A549 (cell line): ENCODE results near the gene MOB2. TPM values are rescaled to one million over a fixed set of nuclear protein-coding genes. Genes with fewer than 3 reads are reported as not detected.

Experiments used
- ATAC-seq, 2 experiments: fragments of 200-7000 bp in 1 of 2; fragments of >200 bp in 1 of 2; cut with Nextera tagmentation in 1 of 2; cut with Tn5 transposase in 1 of 2; 3 replicates each; pipeline versions ENCODE4 v1.8.0 to v1.9.1; 2018 to 2020; ENCODE audit warnings: mild to moderate bottlenecking in 1 of 2, moderate library complexity in 1 of 2
- CTCF ChIA-PET: fragments of 300-600 bp; sonication (Branson Sonifier 250); formaldehyde crosslinking; extraction: SDS; loops from one replicate; lab custom pipeline; 2021; ENCODE audit warnings: antibody characterized with exemption, inconsistent platforms; lab: Yijun Ruan, JAX
- POLR2A ChIA-PET: fragments of 350-600 bp; formaldehyde crosslinking; extraction: SDS; loops from one replicate; lab custom pipeline; 2021; ENCODE audit warnings: antibody characterized with exemption, inconsistent platforms; lab: Yijun Ruan, JAX
- DNase-seq, 2 experiments: peaks; one replicate each; pipeline versions ENCODE4 v3.0.0 to v3.0.0-alpha.2; 2011 to 2016; ENCODE audit warnings: low read depth in 1 of 2, low spot score in 1 of 2
- FAIRE-seq: peaks from 2 replicates; lab custom pipeline; 2011; peaks lifted over from hg19 to GRCh38; lab: Jason Lieb, UNC
- H3K27ac ChIP-seq, 2 experiments: fragments of >200 bp; sonication (Bioruptor Twin); formaldehyde crosslinking; 3 replicates each; pipeline ENCODE4 v1.5.1; 2016 to 2017
- H3K4me1 ChIP-seq: fragments of >200 bp; sonication (Bioruptor Twin); formaldehyde crosslinking; 3 replicates; pipeline ENCODE4 v1.6.1; 2016
- H3K4me2 ChIP-seq: fragments of >200 bp; sonication (Bioruptor Twin); formaldehyde crosslinking; 3 replicates; pipeline ENCODE4 v1.6.1; 2016
- H3K4me3 ChIP-seq: fragments of >200 bp; sonication (Bioruptor Twin); formaldehyde crosslinking; 3 replicates; pipeline ENCODE4 v1.5.1; 2016
- H3K9me3 ChIP-seq: fragments of >200 bp; sonication (Bioruptor Twin); formaldehyde crosslinking; 3 replicates; pipeline ENCODE4 v1.6.1; 2016
- BHLHE40 ChIP-seq: IDR thresholded peaks from 2 replicates; pipeline ENCODE4 v1.6.1; 2012; ENCODE audit warnings: low read depth, low read length, inconsistent platforms
- CBX2 ChIP-seq: fragments of 200-600 bp; sonication (generic); IDR thresholded peaks from 2 replicates; pipeline ENCODE4 v1.6.1; 2016; ENCODE audit warnings: low read depth, mild to moderate bottlenecking, borderline replicate concordance
- CBX8 ChIP-seq: fragments of 200-600 bp; sonication (generic); IDR thresholded peaks from 2 replicates; pipeline ENCODE4 v1.6.1; 2016
- EHF ChIP-seq: fragments of 250-450 bp; sonication (Bioruptor Pico); IDR thresholded peaks from 2 replicates; pipeline ENCODE4 v1.5.0; 2020; ENCODE audit warnings: mild to moderate bottlenecking
- ESRRA ChIP-seq: fragments of 150-350 bp; IDR thresholded peaks from 2 replicates; pipeline ENCODE4 v1.6.1; 2014; ENCODE audit warnings: mild to moderate bottlenecking, low read length, borderline replicate concordance
- FOSB ChIP-seq: fragments of 250-450 bp; sonication (Bioruptor Pico); IDR thresholded peaks from 2 replicates; pipeline ENCODE4 v1.5.0; 2020; ENCODE audit warnings: mild to moderate bottlenecking, moderate library complexity
- FOXS1 ChIP-seq: fragments of 250-450 bp; sonication (Bioruptor Pico); IDR thresholded peaks from 2 replicates; pipeline ENCODE4 v1.5.0; 2020; ENCODE audit warnings: mild to moderate bottlenecking, moderate library complexity
- KDM1A ChIP-seq: fragments of 200-600 bp; sonication (generic); IDR thresholded peaks from 2 replicates; pipeline ENCODE4 v1.6.1; 2016; ENCODE audit warnings: low read depth, mild to moderate bottlenecking
- NFE2L2 ChIP-seq: fragments of 150-350 bp; conservative IDR thresholded peaks from 2 replicates; pipeline ENCODE4 v1.6.1; 2014; ENCODE audit warnings: low read length
- RARB ChIP-seq: fragments of 250-450 bp; sonication (Bioruptor Pico); IDR thresholded peaks from 2 replicates; pipeline ENCODE4 v1.8.0; 2021; ENCODE audit warnings: mild to moderate bottlenecking, moderate library complexity
- RNF2 ChIP-seq: fragments of 200-600 bp; sonication (generic); IDR thresholded peaks from 2 replicates; pipeline ENCODE4 v1.6.1; 2016; ENCODE audit warnings: low read depth, mild to moderate bottlenecking, antibody characterized with exemption, moderate library complexity, borderline replicate concordance
- SMC3 ChIP-seq: fragments of >200 bp; sonication (Bioruptor Twin); formaldehyde crosslinking; IDR thresholded peaks from 3 replicates; pipeline ENCODE4 v1.6.1; 2018; ENCODE audit warnings: inconsistent platforms
- ZSCAN20 ChIP-seq: fragments of 250-450 bp; sonication (Bioruptor Pico); IDR thresholded peaks from 2 replicates; pipeline ENCODE4 v1.8.0; 2022; ENCODE audit warnings: mild to moderate bottlenecking, moderate library complexity
- WGBS: methylation state at CpG from one replicate; pipeline ENCODE4 v1.1.6; 2017; ENCODE audit errors: missing lambda C conversion rate; 5-methylcytosine and 5-hydroxymethylcytosine counted together
- polyA plus RNA-seq, 4 experiments: library from polyadenylated mRNA; depleted of rRNA in 3 of 4; stranded (reverse); fragments of >200 nt; fragmentation: RNase III in 1 of 4; extraction: RNeasy Plus Mini Kit Qiagen cat#74134 plus additional on column Dnase treatment in 1 of 4; gene quantifications; 2 replicates in 3 of 4; 3 replicates in 1 of 4; pipeline ENCODE4 v1.2.3, GENCODE V29; 2011 to 2017
- TF ChIP-seq, protein P1 (sequence below): fragments of >200 bp; sonication (Bioruptor Twin); formaldehyde crosslinking; IDR thresholded peaks from 3 replicates; pipeline ENCODE4 v1.6.1; 2016
- TF ChIP-seq, protein P2 (sequence below): IDR thresholded peaks from 2 replicates; pipeline ENCODE4 v1.6.1; 2012; ENCODE audit warnings: low read depth, borderline replicate concordance
- TF ChIP-seq, protein P3 (sequence below): IDR thresholded peaks from 2 replicates; pipeline ENCODE4 v1.6.1; 2012

Gene MOB2
- polyA plus RNA-seq, 2 of the 4 experiments (the other 2 are of a cell fraction): 25.4 to 38.2 TPM

DNA sequence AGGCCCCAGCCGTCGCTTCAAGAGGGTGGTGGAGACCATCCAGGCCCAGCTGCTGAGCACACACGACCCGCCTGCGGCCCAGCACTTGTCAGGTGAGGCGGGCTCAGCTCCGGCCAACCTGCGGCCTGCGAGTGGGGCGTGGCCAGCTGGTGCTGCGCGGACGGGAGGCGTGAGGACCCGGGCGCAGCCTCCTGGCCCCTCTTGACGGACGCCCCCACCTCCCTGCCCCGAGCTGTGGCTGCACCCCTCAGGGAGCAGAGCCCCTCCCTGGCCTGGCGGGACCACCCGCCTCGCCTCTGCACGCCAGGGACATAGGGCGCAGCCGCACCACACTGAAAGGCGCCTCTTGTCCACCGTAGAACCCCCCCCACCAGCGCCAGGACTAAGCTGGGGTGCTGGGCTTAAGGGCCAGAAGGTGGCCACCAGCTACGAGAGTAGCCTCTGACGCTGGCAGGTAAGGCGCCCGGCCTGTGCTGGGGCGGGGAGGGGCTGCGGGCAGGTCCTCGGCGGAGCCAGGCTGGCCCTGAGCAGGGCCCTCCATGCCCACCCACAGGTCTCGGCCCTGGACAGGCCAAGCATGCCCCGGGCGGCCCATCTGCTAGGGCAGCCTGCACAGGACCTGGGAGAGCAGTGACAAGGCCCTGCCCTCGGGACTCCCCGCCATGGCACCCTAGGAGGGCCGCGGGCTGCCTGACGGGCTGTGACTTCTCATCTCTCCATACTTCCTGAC, 29.8 kb downstream of the MOB2 start:
- ChIA-PET CTCF (interaction anchor here (1.4 to 2.3 kb wide), 2 partner anchors 118 to 254 kb away, joined by 3 to 6 read pairs; no protein-coding TSS in a partner anchor), POLR2A (no interaction called here)
- Histone ChIP-seq H3K4me3 (no peak overlapping the region), H3K9me3 (no peaks in the 10 kb centered on the region), H3K4me1 (peaks cover 6% of the 10 kb centered on the region; the same call in 1 of the 3 replicates), H3K4me2 (no peak overlapping the region), H3K27ac (no peak overlapping the region)
- DNase-seq: no peak
- no peak for FAIRE-seq
- TF ChIP-seq ZSCAN20 (CRISPR knock-in tag): no peak
- TF ChIP-seq RNF2: no peak
- TF ChIP-seq FOSB (CRISPR knock-in tag): no peak
- TF ChIP-seq, protein P1, sequence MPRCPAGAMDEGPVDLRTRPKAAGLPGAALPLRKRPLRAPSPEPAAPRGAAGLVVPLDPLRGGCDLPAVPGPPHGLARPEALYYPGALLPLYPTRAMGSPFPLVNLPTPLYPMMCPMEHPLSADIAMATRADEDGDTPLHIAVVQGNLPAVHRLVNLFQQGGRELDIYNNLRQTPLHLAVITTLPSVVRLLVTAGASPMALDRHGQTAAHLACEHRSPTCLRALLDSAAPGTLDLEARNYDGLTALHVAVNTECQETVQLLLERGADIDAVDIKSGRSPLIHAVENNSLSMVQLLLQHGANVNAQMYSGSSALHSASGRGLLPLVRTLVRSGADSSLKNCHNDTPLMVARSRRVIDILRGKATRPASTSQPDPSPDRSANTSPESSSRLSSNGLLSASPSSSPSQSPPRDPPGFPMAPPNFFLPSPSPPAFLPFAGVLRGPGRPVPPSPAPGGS: no peak
- TF ChIP-seq CBX8: no peak
- TF ChIP-seq, protein P2, sequence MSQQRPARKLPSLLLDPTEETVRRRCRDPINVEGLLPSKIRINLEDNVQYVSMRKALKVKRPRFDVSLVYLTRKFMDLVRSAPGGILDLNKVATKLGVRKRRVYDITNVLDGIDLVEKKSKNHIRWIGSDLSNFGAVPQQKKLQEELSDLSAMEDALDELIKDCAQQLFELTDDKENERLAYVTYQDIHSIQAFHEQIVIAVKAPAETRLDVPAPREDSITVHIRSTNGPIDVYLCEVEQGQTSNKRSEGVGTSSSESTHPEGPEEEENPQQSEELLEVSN: no peak
- no peak for TF ChIP-seq SMC3
- no peak for TF ChIP-seq KDM1A
- TF ChIP-seq FOXS1 (CRISPR knock-in tag): no peak
- TF ChIP-seq, protein P3, sequence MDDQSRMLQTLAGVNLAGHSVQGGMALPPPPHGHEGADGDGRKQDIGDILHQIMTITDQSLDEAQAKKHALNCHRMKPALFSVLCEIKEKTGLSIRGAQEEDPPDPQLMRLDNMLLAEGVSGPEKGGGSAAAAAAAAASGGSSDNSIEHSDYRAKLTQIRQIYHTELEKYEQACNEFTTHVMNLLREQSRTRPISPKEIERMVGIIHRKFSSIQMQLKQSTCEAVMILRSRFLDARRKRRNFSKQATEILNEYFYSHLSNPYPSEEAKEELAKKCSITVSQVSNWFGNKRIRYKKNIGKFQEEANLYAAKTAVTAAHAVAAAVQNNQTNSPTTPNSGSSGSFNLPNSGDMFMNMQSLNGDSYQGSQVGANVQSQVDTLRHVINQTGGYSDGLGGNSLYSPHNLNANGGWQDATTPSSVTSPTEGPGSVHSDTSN: no peak
- no peak for TF ChIP-seq NFE2L2
- no peak for TF ChIP-seq BHLHE40
- no peak for TF ChIP-seq EHF
- no peak for TF ChIP-seq CBX2
- TF ChIP-seq RARB (CRISPR knock-in tag): no peak
- ATAC-seq: no peak
- 83% methylated on average over 5 of the region's 44 CpGs for WGBS

DNA sequence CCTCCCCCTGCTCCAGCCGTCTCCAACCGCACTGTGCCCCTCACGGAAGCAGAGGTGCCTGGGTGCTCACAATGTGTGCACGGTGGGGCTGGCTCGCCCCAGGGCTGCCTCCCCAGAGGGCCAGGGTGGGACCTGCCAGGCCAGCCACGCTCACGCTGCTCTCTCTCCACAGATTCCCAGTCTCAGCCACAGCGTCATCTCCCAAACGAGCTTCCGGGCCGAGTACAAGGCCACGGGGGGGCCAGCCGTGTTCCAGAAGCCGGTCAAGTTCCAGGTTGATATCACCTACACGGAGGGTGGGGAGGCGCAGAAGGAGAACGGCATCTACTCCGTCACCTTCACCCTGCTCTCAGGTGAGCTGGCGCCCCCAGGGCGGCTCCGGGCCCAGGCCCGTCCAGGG, 30.4 kb downstream of the MOB2 start:
- ChIA-PET CTCF (interaction anchor here (1.4 to 2.3 kb wide), 2 partner anchors 119 to 253 kb away, joined by 3 to 6 read pairs; no protein-coding TSS in a partner anchor), POLR2A (no interaction called here)
- Histone ChIP-seq H3K27ac (no peak overlapping the region), H3K4me3 (no peak overlapping the region), H3K4me2 (no peak overlapping the region), H3K4me1 (peaks cover 6% of the 10 kb centered on the region; the same call in 1 of the 3 replicates), H3K9me3 (no peaks in the 10 kb centered on the region)
- FAIRE-seq (no peak), ATAC-seq (no peak), DNase-seq (no peak)
- WGBS: 90% methylated on average over 17 of the region's 22 CpGs
- TF ChIP-seq BHLHE40 (no peak), ZSCAN20 (CRISPR knock-in tag) (no peak)
- TF ChIP-seq, all 56 proteins: peak for 0

DNA sequence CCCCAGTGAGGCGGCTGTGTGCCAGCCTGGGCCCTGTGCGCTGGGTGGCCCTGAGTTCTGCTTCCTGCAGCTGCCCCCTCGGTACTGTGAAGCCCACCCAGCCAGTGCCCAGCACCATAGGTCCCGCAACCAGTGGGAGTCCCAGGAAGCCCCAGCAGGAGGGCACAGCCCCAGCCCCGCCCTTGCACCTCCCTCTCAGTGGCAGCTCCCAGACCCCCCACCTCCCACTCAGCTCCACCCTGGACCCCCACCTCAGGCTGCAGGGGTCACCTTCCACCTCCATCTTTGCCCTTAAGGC, 30.9 kb downstream of the MOB2 start:
- TF ChIP-seq ESRRA: no peak
- Histone ChIP-seq H3K9me3 (no peaks in the 10 kb centered on the region), H3K4me1 (peaks cover 6% of the 10 kb centered on the region; the same call in 1 of the 3 replicates), H3K27ac (no peak overlapping the region), H3K4me2 (no peak overlapping the region), H3K4me3 (no peak overlapping the region)
- ATAC-seq (no peak), DNase-seq (no peak), FAIRE-seq (no peak)
- POLR2A ChIA-PET: no interaction called here
- CTCF ChIA-PET: interaction anchor here (1.4 to 2.3 kb wide), 2 partner anchors 119 to 253 kb away, joined by 3 to 6 read pairs; no protein-coding TSS in a partner anchor
- WGBS: 70% methylated on average over 4 of the region's 5 CpGs
